PFSK-1 (cell line): ENCODE measurements around the gene L3MBTL1.

Experiments
- POLR2AphosphoS5 ChIP-seq: IDR thresholded peaks from 2 replicates; pipeline ENCODE4 v1.6.1; 2012; ENCODE audit warnings: low read depth, mild to moderate bottlenecking, control low read depth, low read length, moderate library complexity
- REST ChIP-seq, 2 experiments: IDR thresholded peaks; 2 replicates each; pipeline versions ENCODE4 v1.6.1 to v1.8.0; 2011 to 2012; ENCODE audit warnings: low read depth in 2 of 2, low read length in 2 of 2, control low read depth in 1 of 2, inconsistent platforms in 1 of 2, mild to moderate bottlenecking in 1 of 2, moderate library complexity in 1 of 2; ENCODE audit not compliant: insufficient read depth in 1 of 2

- TF ChIP-seq POLR2AphosphoS5 (no peak), REST (IDR thresholded peaks at IDR 0.05; ENCODE audit: insufficient read depth in 1 of 2, low read depth in 2 of 2, low read length in 2 of 2) (no peak)
These were observed 29.4 kb downstream of the L3MBTL1 start for GRCh38 chr20:43536817-43537440.
